K562 (cell line): ENCODE results near the gene PRR35. TPM values are rescaled to one million over a fixed set of nuclear protein-coding genes. Genes with fewer than 3 reads are reported as not detected.

Experiments
- FOSL1 ChIP-seq: fragments of 200-800 bp; sonication (Bioruptor generic); conservative IDR thresholded peaks from 2 replicates; pipeline ENCODE4 v1.6.1; 2016; ENCODE audit warnings: missing genetic modification characterization, missing compliant biosample characterization
- FOXA1 ChIP-seq: fragments of 450-650 bp; IDR thresholded peaks from 2 replicates; pipeline ENCODE4 v1.6.1; 2016; ENCODE audit warnings: mild to moderate bottlenecking, borderline replicate concordance
- TAF1 ChIP-seq: IDR thresholded peaks from 2 replicates; pipeline ENCODE4 v1.6.1; 2011; ENCODE audit warnings: mild to moderate bottlenecking, low read length, moderate library complexity; ENCODE audit not compliant: insufficient read depth, control insufficient read depth, severe bottlenecking; ENCODE audit errors: extremely low read depth
- TAF15 ChIP-seq: fragments of 200-400 bp; formaldehyde crosslinking; IDR thresholded peaks from 2 replicates; pipeline ENCODE4 v1.6.1; 2017; ENCODE audit warnings: mild to moderate bottlenecking, low read depth, low read length, moderate library complexity
- THRAP3 ChIP-seq: fragments of 450-650 bp; IDR thresholded peaks from 2 replicates; pipeline ENCODE4 v1.6.1; 2016; ENCODE audit warnings: mild to moderate bottlenecking, inconsistent platforms, borderline replicate concordance
- TRIM28 ChIP-seq: fragments of 450-650 bp; IDR thresholded peaks from 2 replicates; pipeline ENCODE4 v1.6.1; 2017
- YY1 ChIP-seq, 3 experiments: IDR thresholded peaks; 2 replicates each; pipeline ENCODE4 v1.6.1; 2011; ENCODE audit warnings: low read length in 2 of 3, mild to moderate bottlenecking in 2 of 3, moderate library complexity in 2 of 3, borderline replicate concordance in 1 of 3, control low read depth in 1 of 3, low read depth in 1 of 3; ENCODE audit not compliant: insufficient read depth in 3 of 3, insufficient replicate concordance in 2 of 3, control insufficient read depth in 1 of 3, insufficient read length in 1 of 3; ENCODE audit errors: extremely low read depth in 1 of 3
- ZBTB1 ChIP-seq: sonication (generic); formaldehyde crosslinking; IDR thresholded peaks from 2 replicates; pipeline ENCODE4 v1.8.1; 2023; ENCODE audit warnings: missing genetic modification reagents, low read depth, mild to moderate bottlenecking, borderline replicate concordance
- ZNF23 ChIP-seq: fragments of 250-450 bp; sonication (Bioruptor Pico); IDR thresholded peaks from 2 replicates; pipeline ENCODE4 v1.4.0; 2020; ENCODE audit warnings: mild to moderate bottlenecking
- ZNF253 ChIP-seq: fragments of 250-450 bp; sonication (Bioruptor Pico); conservative IDR thresholded peaks from 2 replicates; pipeline ENCODE4 v1.6.1; 2021; ENCODE audit warnings: mild to moderate bottlenecking
- ZNF586 ChIP-seq: fragments of 450-650 bp; formaldehyde crosslinking; conservative IDR thresholded peaks from 2 replicates; pipeline ENCODE4 v1.4.0; 2020; ENCODE audit warnings: mild to moderate bottlenecking, moderate library complexity
- polyA plus RNA-seq, 8 experiments: library from polyadenylated mRNA; depleted of rRNA in 4 of 8; stranded (reverse) in 5 of 8; unstranded in 3 of 8; fragments of >200 nt; fragmentation: Nextera tagmentation in 2 of 8; fragmentation: Illumina TruSeq in 1 of 8; extraction: Ambion mirVana in 2 of 8; extraction: Trizol in 1 of 8; gene quantifications; 2 replicates each; pipeline versions ENCODE4 v1.2.1 to v1.2.3, GENCODE V29; 2011 to 2014; ENCODE audit warnings: inconsistent platforms in 1 of 8, missing spikeins in 1 of 8
- total RNA-seq, 7 experiments: library from RNA; depleted of rRNA in 6 of 7; stranded (reverse); fragments of >200 nt in 6 of 7; fragmentation: Illumina TruSeq in 2 of 7; extraction: Trizol in 2 of 7; gene quantifications; 2 replicates each; pipeline versions ENCODE4 v1.2.1 to v1.2.3, GENCODE V29; 2011 to 2021; ENCODE audit warnings: low replicate concordance in 1 of 7
- TF ChIP-seq, protein P1 (sequence below): IDR thresholded peaks from 2 replicates; pipeline ENCODE4 v1.6.1; 2011; ENCODE audit warnings: borderline replicate concordance, low read depth, mild to moderate bottlenecking, moderate library complexity, low read length; ENCODE audit not compliant: insufficient read depth, poor library complexity, severe bottlenecking
- TF ChIP-seq, protein P2 (sequence below), 2 experiments: fragments of 450-650 bp in 1 of 2; IDR thresholded peaks; 2 replicates each; pipeline ENCODE4 v1.6.1; 2011 to 2017; ENCODE audit warnings: low read depth in 2 of 2, antibody characterized with exemption in 1 of 2, borderline replicate concordance in 1 of 2, low read length in 1 of 2, mild to moderate bottlenecking in 1 of 2, mixed read lengths in 1 of 2; ENCODE audit not compliant: control insufficient read depth in 1 of 2
- TF ChIP-seq, protein P3 (sequence below): sonication (generic); formaldehyde crosslinking; IDR thresholded peaks from 2 replicates; pipeline ENCODE4 v1.9.0; 2022; ENCODE audit warnings: mild to moderate bottlenecking, missing genetic modification reagents
- TF ChIP-seq, protein P4 (sequence below): sonication (generic); formaldehyde crosslinking; IDR thresholded peaks from 2 replicates; pipeline ENCODE4 v1.4.0; 2020; ENCODE audit warnings: mild to moderate bottlenecking, missing genetic modification reagents
- TF ChIP-seq, protein P5 (sequence below): fragments of 250-450 bp; sonication (Bioruptor Pico); IDR thresholded peaks from 2 replicates; pipeline ENCODE4 v1.8.0; 2022; ENCODE audit warnings: inconsistent platforms

PRR35 gene
- total and polyA plus RNA-seq, 9 of the 15 experiments (the other 6 are each of a cell fraction or from before 2014, with no cell fraction given) = 0.17 to 0.45 (median 0.21) TPM; not detected in 5

DNA sequence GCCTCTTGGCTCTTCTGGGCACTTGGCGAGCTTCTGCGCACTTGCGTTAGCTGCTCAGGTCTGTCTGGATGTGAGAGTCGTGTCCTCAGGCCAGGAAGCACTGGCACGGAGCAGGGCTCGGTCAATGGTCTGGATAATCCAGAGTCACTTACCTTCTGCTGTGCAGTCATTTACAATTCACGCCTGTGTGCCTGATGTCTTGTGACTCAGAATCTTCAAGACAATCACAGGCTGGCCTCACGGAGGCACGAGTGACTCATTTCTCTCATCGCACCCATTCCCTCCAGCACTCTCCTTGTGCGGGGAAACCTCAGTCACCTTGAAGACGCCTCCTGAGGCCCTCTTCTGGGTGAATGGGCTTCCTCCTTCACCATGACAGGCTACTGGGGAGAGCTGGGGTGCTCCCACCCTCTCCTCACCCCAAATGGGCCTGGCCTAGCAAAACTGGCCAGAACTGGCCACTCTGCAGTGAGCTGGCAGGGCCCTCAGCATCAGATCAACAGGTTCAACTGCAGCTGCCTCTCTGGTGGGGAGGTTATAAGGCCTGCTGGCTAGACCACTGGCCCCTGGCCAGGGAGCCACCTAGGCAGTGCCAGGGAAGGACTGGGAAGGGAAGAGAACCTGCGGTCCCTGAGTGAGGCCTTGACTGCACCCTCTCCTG, 34.5 kb upstream of the PRR35 start (continued):
- TF ChIP-seq YY1 (IDR thresholded peaks at IDR 0.05; ENCODE audit: borderline replicate concordance in 1 of 3, control insufficient read depth in 1 of 3, extremely low read depth in 1 of 3, insufficient read depth in 3 of 3, insufficient read length in 1 of 3, insufficient replicate concordance in 2 of 3, low read depth in 1 of 3, low read length in 2 of 3) = no peak
- TF ChIP-seq, protein P1, sequence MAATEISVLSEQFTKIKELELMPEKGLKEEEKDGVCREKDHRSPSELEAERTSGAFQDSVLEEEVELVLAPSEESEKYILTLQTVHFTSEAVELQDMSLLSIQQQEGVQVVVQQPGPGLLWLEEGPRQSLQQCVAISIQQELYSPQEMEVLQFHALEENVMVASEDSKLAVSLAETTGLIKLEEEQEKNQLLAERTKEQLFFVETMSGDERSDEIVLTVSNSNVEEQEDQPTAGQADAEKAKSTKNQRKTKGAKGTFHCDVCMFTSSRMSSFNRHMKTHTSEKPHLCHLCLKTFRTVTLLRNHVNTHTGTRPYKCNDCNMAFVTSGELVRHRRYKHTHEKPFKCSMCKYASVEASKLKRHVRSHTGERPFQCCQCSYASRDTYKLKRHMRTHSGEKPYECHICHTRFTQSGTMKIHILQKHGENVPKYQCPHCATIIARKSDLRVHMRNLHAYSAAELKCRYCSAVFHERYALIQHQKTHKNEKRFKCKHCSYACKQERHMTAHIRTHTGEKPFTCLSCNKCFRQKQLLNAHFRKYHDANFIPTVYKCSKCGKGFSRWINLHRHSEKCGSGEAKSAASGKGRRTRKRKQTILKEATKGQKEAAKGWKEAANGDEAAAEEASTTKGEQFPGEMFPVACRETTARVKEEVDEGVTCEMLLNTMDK = no peak
- no peak for TF ChIP-seq THRAP3
- TF ChIP-seq TAF1 = no peak
- no peak for TF ChIP-seq FOXA1
- TF ChIP-seq, protein P2, sequence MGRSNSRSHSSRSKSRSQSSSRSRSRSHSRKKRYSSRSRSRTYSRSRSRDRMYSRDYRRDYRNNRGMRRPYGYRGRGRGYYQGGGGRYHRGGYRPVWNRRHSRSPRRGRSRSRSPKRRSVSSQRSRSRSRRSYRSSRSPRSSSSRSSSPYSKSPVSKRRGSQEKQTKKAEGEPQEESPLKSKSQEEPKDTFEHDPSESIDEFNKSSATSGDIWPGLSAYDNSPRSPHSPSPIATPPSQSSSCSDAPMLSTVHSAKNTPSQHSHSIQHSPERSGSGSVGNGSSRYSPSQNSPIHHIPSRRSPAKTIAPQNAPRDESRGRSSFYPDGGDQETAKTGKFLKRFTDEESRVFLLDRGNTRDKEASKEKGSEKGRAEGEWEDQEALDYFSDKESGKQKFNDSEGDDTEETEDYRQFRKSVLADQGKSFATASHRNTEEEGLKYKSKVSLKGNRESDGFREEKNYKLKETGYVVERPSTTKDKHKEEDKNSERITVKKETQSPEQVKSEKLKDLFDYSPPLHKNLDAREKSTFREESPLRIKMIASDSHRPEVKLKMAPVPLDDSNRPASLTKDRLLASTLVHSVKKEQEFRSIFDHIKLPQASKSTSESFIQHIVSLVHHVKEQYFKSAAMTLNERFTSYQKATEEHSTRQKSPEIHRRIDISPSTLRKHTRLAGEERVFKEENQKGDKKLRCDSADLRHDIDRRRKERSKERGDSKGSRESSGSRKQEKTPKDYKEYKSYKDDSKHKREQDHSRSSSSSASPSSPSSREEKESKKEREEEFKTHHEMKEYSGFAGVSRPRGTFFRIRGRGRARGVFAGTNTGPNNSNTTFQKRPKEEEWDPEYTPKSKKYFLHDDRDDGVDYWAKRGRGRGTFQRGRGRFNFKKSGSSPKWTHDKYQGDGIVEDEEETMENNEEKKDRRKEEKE (IDR thresholded peaks at IDR 0.05; ENCODE audit: borderline replicate concordance in 1 of 2, control insufficient read depth in 1 of 2, low read depth in 2 of 2, low read length in 1 of 2) = no peak
- peak; percentile 68; the same call in 1 of the 2 replicates for TF ChIP-seq TAF15
- no peak for TF ChIP-seq ZNF253 (CRISPR knock-in tag)
- no peak for TF ChIP-seq ZNF586 (CRISPR knock-in tag)
- no peak for TF ChIP-seq TRIM28
- TF ChIP-seq ZNF23 (CRISPR knock-in tag) = no peak
- TF ChIP-seq FOSL1 = peak; percentile 97
- TF ChIP-seq, protein P3, sequence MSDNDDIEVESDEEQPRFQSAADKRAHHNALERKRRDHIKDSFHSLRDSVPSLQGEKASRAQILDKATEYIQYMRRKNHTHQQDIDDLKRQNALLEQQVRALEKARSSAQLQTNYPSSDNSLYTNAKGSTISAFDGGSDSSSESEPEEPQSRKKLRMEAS (CRISPR knock-in tag) = peak; percentile 38
- no peak for TF ChIP-seq ZBTB1 (CRISPR knock-in tag)
- TF ChIP-seq, protein P4, sequence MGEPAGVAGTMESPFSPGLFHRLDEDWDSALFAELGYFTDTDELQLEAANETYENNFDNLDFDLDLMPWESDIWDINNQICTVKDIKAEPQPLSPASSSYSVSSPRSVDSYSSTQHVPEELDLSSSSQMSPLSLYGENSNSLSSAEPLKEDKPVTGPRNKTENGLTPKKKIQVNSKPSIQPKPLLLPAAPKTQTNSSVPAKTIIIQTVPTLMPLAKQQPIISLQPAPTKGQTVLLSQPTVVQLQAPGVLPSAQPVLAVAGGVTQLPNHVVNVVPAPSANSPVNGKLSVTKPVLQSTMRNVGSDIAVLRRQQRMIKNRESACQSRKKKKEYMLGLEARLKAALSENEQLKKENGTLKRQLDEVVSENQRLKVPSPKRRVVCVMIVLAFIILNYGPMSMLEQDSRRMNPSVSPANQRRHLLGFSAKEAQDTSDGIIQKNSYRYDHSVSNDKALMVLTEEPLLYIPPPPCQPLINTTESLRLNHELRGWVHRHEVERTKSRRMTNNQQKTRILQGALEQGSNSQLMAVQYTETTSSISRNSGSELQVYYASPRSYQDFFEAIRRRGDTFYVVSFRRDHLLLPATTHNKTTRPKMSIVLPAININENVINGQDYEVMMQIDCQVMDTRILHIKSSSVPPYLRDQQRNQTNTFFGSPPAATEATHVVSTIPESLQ = no peak
- TF ChIP-seq, protein P5, sequence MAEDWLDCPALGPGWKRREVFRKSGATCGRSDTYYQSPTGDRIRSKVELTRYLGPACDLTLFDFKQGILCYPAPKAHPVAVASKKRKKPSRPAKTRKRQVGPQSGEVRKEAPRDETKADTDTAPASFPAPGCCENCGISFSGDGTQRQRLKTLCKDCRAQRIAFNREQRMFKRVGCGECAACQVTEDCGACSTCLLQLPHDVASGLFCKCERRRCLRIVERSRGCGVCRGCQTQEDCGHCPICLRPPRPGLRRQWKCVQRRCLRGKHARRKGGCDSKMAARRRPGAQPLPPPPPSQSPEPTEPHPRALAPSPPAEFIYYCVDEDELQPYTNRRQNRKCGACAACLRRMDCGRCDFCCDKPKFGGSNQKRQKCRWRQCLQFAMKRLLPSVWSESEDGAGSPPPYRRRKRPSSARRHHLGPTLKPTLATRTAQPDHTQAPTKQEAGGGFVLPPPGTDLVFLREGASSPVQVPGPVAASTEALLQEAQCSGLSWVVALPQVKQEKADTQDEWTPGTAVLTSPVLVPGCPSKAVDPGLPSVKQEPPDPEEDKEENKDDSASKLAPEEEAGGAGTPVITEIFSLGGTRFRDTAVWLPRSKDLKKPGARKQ = no peak
